NK-92 treated with Interleukin-12 subunit alpha and Interleukin-12 subunit beta, amount 100 ng/mL, for 24 hours (cell line): ENCODE results near the gene HDAC1.

Experiments
- DNase-seq: peaks from one replicate; lab custom pipeline; 2025; lab: John Stamatoyannopoulos, UW

Gene HDAC1

DNA sequence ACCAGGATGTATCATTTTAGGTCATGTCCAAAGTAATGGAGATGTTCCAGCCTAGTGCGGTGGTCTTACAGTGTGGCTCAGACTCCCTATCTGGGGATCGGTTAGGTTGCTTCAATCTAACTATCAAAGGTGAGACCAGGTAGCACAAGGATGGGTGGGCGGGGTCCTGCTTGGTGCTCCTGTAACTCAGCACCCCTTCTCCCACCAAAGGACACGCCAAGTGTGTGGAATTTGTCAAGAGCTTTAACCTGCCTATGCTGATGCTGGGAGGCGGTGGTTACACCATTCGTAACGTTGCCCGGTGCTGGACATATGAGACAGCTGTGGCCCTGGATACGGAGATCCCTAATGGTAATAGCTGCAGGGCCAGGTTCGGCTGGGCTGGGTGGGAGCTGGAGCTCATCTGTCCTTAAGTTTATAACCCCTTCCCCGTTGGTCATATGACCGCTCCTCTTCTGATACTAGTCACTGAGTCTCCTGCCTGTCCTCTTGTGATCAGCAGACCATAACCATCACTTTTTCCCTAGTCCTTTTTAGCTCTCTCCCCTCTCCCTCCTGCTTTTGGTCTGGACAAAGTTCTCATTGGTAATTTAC is 38.8 kb downstream of the HDAC1 start:
- DNase-seq: no peak

- no peak for DNase-seq
These were observed 39.7 kb downstream of the HDAC1 start for GRCh38 chr1:32331549-32331948.

- DNase-seq: no peak
These were observed 40.6 kb downstream of the HDAC1 start for GRCh38 chr1:32332290-32333079.

DNA sequence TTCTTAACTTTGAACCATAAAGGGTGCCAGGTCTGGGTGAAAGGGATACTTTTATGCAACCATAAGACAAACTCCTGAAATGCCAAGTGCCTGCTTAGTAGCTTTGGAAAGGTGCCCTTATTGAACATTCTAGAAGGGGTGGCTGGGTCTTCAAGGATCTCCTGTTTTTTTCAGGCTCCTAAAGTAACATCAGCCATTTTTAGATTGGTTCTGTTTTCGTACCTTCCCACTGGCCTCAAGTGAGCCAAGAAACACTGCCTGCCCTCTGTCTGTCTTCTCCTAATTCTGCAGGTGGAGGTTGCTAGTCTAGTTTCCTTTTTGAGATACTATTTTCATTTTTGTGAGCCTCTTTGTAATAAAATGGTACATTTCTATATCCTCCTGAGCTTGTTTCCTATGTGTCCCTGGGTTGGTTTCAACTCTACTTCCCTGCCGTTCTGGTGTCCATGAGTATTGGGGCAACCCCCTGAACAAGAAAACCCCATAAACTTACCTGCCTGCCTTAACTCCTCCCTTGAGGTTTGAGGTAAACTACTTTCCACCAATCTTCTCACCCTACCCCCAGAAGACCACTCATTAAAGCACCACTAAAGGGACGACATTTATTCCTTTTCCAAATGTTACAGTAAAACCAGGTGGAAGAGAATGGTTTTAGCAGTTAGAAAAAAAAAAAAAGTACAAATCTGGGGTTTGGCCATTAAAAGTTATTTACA is 41.5 kb downstream of the HDAC1 start:
- DNase-seq: no peak

DNA sequence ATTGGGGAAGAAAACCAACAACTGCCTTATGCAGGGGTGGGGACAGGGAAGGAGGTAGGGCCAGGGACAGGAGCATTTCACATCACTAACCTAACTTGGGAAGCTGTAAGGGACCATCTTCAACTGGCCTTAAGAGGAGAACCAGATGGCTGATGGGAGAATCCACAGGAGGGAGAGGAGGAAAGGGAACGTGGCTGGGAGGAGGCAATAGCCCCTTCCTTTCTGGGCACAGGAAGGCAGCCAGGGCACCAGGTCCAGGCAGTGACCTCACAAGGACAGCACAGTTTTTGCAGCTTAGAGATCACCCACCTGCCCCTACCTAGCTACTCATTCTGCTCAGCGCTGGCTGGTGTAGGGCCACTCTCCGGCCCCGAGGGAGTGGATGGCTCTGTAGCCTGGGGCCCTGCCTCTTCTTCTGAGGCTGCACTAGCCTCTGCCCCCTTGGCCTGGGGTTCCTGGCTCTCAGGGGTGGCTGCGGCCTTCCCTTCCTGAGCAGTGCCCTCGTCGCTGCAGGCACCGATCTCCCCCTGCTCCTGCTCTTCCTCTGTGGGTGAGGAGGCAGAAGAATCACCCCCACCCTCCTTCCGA is 42.5 kb downstream of the HDAC1 start:
- DNase-seq: no peak

GRCh38 chr1:32334864-32335534 is 43.1 kb downstream of the HDAC1 start:
- no peak for DNase-seq

DNA sequence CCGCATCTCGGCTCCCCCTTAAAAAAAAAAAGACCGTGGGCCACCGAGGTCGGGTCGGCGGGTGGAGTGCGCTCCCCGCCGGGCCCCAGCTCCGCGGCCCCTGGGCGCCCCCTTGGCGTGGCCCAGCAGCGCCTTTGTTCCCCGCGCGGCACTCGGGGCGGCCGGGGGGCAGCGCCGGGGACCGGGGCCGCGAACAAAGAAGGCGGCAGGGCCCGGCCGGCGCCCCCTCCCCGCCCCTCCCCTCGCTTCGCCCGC is 43.6 kb downstream of the HDAC1 start:
- DNase-seq: no peak

DNA sequence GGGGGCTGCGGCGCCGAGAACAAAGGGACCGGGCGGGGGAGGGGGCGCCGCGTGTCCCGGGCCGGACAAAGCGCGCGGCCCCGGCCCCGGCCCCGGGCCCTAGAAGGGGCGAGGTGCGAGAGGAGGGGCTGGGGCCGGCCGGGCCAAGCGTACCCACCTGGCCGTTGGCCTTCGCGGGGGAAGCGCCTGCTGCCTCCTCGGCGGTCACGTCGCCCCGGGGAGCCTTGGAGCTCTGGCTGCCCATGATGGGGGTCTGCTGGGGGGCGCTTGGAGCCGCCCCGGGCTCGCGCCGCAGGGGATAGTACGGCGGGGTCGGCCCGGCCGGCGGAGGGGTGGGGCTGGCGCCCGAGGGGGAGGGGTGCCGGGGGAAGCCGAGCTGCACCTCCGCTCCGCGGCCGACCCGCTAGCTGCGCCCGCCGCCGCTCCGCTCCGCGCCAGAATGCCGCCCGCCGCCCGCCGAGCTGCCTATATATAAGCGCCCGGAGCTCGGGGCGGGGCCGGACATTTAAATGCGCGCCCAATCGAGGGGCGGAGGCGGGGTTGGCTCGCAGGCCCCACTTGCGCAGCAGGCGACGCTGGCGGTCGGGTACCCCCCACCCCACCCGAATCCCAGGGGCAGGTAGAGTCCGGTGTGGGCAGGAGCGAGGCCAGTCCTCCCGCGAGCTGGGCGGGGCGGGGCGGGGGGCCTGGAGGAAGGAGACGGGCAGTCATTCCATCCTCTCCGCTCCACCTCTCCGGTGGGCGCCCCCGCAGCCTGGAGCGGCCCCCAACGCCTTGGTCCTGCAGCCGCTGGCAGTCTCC is 44.1 kb downstream of the HDAC1 start, which contains the start of gene MARCKSL1:
TSS of gene MARCKSL1 (minus strand) at position 444 of the 801 bp plus-strand sequence. CDS start at position 244, 200 bp downstream.
- no peak for DNase-seq

DNA sequence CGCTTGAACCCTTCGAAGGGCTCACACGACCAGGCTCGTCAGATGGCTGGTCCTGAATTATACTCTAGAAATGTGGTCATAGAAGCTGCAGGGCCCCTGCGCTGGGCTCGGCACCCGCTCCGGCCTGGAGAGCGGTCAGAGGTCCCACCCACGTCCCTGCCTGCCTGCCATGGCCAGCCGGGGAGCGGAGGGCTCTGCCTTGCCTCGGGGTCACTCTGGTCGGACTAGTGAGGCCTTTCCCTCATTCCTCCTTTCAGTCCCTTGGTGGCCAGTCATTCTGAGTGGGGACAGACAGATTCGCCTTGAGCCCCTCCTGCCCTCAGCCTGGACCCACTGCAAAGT is 44.7 kb downstream of the HDAC1 start:
- no peak for DNase-seq

DNA sequence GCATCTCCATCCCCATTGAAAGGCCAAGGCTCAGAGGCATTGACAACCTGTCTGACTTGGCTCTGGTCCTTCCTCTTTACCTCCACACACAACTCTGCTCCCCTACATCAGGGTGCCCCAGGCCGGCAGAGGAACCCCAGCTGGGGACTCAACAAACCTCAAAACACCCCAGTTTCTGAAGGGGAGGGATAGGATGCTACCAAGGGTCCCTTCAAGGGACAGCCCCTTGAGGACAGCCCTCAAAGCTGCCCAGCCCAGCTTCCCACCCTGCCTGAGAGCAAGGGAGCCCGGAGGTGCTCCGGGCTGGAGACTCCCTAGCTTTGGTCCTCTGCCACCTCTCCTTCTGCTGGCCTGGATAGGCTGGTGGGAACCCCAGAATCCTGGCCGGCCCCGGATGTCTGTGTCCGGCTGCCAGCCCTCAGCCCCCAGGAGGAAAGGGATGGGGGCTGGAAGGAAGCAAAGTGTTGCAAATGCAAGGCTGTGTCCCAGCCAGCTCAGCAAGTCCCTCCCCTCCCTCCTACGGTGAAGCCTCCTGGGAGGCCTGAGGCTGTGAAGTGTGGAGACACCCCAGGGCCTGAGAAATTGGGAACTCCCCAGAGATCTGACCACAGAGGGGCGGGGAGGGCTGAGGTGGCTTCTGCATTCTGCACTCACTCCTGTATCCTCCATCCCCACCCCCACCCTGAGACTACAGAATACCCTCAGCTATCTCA is 45.2 kb downstream of the HDAC1 start:
- peak; percentile 27 for DNase-seq

DNA sequence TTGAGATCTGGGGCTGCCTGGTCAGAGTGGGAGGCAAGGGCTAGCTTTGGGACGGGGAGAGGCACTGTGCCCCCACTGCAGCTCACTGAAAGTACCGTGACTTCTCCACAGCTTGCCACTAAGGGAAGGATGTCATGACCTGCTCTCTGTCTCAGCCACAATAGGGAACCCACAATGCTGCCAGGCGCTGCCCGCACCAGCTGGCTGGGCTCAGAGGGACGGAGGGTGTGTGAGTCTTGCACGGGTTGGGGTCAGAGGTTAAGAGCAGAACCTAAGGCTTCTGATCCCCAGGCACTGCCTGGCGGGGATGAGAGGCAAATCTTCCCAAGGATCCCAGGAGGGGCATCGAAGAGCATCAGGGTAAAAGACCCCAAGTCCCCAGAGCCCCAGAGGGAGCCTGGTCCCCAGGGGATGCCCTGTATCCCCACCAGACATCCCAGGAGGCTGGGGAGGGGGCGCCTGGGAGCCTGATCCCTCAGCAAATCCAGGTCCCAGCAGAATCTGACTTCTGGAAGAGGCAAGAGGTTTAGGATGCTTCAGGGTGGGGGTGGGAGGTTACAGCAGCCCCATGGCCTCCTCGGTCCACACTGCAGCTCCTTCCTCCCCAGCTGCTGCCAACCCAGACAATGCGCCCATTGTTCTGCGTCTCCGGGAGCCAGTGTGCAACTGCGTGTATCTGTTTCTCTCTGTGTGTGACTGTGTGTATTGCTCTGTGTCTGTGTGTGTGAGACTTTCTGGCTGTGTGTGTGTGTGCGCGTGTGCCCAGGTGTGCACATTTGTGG is 46.2 kb downstream of the HDAC1 start:
- DNase-seq: no peak

DNA sequence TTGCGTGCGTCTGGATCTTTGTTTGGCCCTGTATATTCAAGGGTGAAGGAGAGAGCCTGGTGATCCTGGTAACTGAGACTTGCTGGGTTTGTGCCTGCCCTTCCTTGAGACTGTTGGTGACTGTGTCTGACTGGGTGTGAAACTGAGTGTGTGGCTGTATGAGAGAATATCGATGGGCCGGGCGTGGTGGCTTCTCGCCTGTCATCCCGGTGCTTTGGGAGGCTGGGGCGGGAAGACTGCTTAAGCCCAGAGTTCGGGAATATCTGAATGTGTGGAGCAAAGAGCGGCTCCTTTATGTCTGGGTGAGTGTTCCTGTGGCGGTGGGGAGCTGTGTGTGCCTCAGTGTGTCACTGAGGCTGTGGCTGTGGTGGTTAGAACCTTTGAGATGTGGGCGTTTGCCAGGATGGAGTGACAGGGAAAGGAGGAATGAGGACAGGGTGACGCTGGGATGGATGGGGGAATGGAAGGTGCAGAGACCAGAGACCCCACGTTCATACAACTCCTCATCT is 46.8 kb downstream of the HDAC1 start:
- DNase-seq: no peak

GRCh38 chr1:32339363-32339978 is 47.6 kb downstream of the HDAC1 start:
- no peak for DNase-seq

DNA sequence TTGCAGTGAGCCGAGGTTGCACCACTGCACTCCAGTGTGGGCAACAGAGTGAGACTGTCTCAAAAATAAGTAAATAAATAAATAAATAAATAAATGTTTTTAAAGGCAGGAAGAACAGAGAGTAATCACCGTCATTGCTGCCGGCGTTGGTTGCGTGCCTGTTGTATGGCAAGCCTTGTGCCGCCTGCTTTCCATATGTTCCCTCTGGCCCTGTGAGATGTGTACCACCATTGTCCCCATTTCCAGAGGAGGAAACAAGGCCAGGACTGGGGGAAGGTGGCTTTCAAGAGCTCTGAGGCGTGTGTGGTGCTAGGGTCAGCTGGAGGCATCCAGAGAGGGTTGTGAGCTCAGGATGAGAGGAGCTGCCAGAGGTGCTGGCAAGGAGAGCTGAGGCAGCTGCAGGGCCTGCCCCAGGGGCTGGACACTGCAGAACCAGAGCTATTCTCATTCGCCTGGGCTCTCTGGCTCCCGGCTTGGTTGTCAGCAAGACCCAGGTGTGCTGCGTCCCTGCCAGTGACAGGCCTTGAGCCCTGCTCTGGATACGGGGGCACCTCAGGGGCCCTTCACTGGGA is 49.4 kb downstream of the HDAC1 start:
- no peak for DNase-seq

DNA sequence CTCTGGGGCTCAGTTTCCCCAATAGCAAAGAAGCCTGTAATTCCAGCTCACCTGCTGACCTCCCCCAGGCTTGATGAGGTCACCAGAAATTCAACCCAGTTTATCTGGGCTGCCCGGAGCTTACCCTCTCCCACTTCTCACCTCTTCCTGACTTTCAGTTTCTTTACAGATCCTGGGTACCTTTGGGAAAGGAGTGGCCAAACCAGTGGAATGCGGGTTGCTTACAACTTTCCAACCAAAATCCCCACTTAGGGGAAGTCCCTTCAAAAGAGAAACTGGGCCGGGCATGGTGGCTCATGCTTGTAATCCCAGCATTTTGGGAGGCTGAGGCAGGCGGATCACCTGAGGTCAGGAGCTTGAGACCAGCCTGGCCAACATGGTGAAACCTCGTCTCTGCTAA is 50.1 kb downstream of the HDAC1 start:
- DNase-seq: no peak

- DNase-seq: no peak
These were observed 50.8 kb downstream of the HDAC1 start for GRCh38 chr1:32342704-32343103.

GRCh38 chr1:32345289-32345827 is 53.5 kb downstream of the HDAC1 start:
- no peak for DNase-seq

GRCh38 chr1:32346532-32347157 is 54.8 kb downstream of the HDAC1 start:
- no peak for DNase-seq
